ENCODE measurements around the gene SNX7.

The SNX7 gene, protein sequence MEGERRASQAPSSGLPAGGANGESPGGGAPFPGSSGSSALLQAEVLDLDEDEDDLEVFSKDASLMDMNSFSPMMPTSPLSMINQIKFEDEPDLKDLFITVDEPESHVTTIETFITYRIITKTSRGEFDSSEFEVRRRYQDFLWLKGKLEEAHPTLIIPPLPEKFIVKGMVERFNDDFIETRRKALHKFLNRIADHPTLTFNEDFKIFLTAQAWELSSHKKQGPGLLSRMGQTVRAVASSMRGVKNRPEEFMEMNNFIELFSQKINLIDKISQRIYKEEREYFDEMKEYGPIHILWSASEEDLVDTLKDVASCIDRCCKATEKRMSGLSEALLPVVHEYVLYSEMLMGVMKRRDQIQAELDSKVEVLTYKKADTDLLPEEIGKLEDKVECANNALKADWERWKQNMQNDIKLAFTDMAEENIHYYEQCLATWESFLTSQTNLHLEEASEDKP

GRCh38 chr1:98661544-98662355, at the start of gene SNX7:
Gene SNX7 (plus strand): TSS chr1:98661721. CDS start chr1:98661732, 11 bp downstream.
- peak; percentile 81 for DNase-seq (ENCODE audit: low spot score)

GRCh38 chr1:98637316-98637715, 24.2 kb upstream of the SNX7 start:
- DNase-seq (ENCODE audit: low spot score): no peak

GRCh38 chr1:98638185-98638584, 23.3 kb upstream of the SNX7 start:
- no peak for DNase-seq (ENCODE audit: low spot score)

- no peak for DNase-seq (ENCODE audit: low spot score)
Measured at GRCh38 chr1:98644510-98644909, 17.0 kb upstream of the SNX7 start.

- no peak for DNase-seq (ENCODE audit: low spot score)
Measured at GRCh38 chr1:98651116-98651632, 10.3 kb upstream of the SNX7 start.

DNA sequence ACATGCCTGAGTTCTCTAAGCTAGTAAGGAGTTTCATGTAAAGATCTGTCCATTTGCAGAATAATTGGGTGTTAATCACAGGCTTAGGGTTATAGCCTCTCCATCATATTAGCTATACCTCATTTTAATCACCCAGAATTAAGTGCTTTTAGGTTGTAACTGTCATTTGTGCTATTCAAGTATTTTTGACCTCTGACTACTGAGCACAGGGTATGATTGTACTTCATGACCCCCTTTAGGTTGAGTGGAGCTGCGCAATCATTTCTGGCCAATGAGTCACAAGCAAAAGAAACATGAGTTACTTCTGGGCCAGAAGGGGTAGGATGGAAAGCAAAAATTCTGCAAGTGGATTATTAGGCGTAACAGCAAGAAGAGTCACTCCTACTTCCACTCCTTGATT, 8.4 kb upstream of the SNX7 start:
- no peak for DNase-seq (ENCODE audit: low spot score)

- DNase-seq (ENCODE audit: low spot score): no peak
Measured at GRCh38 chr1:98659879-98660278, 1.6 kb upstream of the SNX7 start.

DNA sequence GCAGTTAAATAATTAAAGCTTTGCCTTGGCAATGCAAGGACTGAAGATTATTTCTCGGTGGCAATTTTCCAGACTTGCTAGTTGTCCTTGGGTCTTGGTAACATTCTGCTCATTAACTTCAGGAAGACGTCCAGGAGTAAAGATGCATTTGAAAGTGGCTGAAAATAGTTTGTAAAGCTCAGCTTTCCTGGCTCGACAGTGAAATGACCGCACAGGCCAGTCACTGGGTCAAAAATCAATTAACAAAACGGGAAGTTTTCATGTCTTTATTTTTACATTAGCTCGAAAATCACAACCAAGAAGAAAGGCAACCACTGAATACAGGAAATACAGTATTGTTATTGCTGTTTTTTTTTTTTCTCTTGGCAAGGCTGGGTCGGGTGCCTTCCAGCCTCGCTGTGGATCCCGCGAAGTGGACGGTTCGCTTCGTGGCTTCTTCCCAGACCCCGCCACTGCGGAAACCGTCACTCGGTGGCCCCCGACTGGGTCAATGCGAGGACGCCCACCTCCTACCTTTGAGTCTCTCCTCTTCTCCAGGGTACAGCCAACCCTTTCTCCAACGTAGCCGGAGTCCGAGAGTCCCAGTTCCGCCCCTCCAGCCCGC, 479 bp upstream of the SNX7 start:
- no peak for DNase-seq (ENCODE audit: low spot score)

DNA sequence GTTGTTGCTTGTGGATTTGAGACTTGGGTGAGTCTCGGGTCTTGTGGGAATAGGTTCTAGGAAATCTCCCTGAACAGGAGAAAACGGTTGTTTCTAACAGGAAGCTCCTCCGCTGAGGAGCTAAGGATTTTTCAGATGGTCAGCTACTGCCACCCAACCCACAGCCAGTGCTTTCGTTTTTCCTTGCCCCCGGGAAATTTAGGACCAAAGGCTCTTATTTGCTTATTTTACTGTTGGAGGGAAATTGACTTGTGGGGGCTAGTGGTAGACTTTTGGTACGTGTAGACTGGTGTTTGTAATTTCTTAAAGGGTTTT, 792 bp downstream of the SNX7 start:
- peak; percentile 24 for DNase-seq (ENCODE audit: low spot score)

DNA sequence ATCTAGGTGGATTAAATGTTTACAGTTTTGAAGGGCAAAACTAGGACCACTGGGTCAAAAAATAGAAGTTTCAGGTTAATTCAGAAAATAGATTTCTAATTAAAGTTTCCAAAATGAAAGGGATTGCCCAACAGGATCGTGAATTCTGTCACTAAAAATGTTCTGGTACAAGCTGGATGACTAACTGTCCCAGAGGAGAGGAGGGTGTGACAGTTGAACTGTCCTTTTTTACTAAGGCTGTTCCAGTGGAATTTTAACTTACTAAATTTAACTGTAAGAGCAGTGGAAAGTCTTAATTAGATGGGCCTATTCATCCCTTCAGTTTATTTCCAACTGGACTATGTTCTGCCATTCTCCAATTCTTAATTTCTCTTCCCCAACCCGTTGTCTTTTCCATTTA, 7.2 kb downstream of the SNX7 start:
- DNase-seq (ENCODE audit: low spot score): no peak

- no peak for DNase-seq (ENCODE audit: low spot score)
Measured at GRCh38 chr1:98669355-98670296, 8.1 kb downstream of the SNX7 start.

DNA sequence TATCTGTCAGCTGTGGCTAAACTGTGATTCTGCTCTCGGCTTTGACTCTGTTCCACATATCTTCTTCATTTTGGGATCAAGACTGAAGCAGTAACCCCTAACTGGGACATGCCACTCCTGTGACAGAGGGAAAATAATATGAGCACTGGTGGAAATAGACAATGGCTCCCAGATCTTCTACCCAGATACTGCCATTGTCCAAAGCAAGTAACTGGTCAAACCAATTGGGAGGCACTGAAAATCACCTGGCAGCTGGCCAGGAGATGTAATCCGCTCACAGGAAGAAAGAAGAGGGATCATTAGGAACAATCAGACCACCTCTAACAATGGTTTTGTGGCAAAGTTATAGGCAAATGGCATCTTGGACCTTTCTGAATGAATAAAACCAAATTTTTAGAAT, 10.7 kb downstream of the SNX7 start:
- no peak for DNase-seq (ENCODE audit: low spot score)

GRCh38 chr1:98674075-98674781, 12.7 kb downstream of the SNX7 start:
- DNase-seq (ENCODE audit: low spot score): no peak

DNA sequence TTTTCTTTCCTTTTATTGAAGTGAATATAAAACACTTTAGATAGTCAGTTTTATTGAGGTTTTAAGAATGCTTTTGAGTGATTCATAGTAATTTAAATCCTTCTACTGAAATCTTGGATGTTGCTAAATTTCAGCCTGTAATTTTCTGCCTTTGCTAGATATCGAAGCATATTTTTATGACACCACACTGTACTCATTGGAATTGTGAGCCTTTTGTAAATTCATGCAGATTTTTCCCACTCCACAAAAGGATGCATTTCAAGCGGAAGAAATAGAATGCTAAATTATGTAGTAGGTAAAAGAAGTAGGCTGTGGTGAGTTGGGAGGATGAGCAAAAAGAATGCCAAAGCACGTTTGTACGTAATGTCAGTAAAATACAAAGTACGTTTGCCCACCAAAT, 13.8 kb downstream of the SNX7 start:
- DNase-seq (ENCODE audit: low spot score): no peak

- DNase-seq (ENCODE audit: low spot score): no peak
Measured at GRCh38 chr1:98677288-98677687, 15.8 kb downstream of the SNX7 start.

GRCh38 chr1:98681812-98682211, 20.3 kb downstream of the SNX7 start:
- DNase-seq (ENCODE audit: low spot score): no peak

DNA sequence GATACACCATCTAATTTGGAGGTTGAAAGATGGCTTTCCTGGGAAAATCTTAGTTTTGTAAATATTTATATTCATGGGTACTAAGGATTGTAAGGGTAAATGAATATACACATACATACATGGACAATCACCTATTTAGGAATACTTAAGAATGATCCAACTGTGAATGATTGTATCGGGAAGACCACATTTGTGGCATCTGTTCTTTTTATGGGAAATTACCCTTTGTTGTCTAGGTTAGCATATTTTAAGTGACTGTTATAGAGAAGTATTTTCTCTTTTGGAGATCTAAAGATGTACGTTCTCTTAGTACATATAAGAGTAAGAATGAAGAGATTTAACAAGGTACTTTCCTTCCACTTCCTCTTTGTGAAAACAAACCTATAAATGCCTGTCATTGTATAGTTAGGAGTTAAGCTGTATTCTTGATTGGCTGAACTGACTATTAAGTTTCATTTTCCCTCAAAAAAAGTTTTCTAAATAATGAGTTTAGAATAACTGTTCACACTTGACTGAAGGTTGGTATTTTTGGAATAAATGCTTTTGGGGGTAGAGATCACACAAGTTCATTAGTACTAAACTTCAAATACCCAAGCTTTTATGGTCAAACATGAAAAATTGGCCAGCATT, 26.7 kb downstream of the SNX7 start:
- DNase-seq (ENCODE audit: low spot score): no peak

DNA sequence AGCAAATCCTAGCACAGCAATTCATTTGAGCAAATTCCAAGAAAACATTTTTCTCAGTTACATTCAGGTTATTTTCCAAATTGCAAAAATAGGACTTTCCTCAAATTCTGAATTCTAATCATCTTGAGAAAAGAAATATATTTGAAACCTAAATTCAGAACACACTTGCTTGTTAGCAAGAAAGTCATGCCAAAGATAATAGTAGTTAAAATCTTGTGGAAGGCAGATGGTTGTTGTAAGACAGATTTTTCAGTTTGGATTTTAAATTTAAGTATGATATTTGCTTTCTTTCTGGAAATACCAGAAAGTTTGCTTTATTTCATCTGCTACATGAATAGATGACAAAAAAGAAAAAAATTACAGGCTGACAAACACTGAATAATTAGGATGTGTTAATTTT, 29.1 kb downstream of the SNX7 start:
- no peak for DNase-seq (ENCODE audit: low spot score)

GRCh38 chr1:98692482-98692881, 31.0 kb downstream of the SNX7 start:
- no peak for DNase-seq (ENCODE audit: low spot score)

GRCh38 chr1:98693385-98693784, 31.9 kb downstream of the SNX7 start:
- DNase-seq (ENCODE audit: low spot score): no peak

- no peak for DNase-seq (ENCODE audit: low spot score)
Measured at GRCh38 chr1:98696077-98696476, 34.6 kb downstream of the SNX7 start.

All from HuH-7 (cell line).